CD1c-positive myeloid dendritic cell (primary cell): ENCODE measurements around the gene HOXB4.

Source experiments
- DNase-seq: peaks from one replicate; pipeline ENCODE4 v3.0.0-alpha.2; 2016; ENCODE audit errors: extremely low spot score

The HOXB4 gene

DNA sequence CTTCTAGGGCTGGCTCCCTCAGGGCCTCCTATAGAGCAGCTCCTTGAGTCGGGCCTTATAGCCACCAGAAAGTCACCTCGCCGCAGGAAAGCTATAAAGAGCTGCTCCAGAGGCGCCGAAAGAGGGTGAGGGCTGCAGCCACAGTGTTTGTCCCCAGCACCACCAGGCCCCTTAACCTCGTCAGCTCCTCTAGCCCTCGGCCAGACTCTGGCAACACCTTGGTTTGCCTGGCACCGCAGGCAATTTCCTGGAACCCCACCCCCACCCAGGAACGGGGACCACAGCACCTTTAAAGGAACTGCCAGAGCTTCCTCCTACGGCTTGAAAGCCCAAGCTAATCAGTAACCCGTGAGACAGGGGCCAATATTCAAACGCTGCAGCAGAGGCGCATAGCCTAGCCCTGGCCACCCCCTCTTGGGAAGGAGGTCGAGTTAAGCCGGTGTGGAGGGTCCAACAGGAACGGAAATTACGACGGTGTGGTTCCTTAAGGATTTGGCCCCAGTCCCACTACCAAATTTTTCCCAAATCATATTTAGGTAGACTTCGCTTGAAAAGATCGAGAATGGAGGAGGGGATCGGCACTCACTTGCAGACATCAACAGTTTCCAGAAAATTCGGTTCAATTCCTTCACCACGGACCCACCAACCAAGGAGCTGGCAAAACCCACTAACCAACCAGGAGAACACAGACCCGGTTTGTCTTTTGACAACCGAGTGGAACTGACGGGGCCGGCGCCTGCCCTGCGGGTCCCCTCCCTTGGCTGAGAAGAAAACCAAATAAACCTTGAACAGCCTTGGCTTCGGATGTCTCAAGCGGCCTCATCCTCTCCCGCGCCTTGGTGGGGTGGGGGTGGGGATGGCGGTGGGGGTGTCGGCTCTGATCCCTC lies 23.6 kb upstream of the HOXB4 start:
- DNase-seq = no peak

DNA sequence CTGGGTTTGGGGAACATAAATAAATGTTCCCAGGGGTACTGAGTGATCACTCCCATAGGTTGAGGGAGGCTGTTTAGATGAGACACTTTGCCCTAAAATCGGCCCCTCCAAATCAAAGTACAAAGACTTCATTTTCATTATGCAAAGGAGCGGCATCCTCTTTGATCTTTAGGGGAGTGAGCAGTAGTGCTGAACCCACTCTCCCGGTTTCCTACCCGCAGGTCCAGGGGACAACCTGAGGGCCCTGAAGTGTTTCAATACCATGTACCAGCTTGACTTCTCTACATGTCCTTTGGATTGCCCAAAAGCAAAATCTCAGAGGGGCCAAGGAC lies 23.0 kb upstream of the HOXB4 start:
- DNase-seq = no peak

DNA sequence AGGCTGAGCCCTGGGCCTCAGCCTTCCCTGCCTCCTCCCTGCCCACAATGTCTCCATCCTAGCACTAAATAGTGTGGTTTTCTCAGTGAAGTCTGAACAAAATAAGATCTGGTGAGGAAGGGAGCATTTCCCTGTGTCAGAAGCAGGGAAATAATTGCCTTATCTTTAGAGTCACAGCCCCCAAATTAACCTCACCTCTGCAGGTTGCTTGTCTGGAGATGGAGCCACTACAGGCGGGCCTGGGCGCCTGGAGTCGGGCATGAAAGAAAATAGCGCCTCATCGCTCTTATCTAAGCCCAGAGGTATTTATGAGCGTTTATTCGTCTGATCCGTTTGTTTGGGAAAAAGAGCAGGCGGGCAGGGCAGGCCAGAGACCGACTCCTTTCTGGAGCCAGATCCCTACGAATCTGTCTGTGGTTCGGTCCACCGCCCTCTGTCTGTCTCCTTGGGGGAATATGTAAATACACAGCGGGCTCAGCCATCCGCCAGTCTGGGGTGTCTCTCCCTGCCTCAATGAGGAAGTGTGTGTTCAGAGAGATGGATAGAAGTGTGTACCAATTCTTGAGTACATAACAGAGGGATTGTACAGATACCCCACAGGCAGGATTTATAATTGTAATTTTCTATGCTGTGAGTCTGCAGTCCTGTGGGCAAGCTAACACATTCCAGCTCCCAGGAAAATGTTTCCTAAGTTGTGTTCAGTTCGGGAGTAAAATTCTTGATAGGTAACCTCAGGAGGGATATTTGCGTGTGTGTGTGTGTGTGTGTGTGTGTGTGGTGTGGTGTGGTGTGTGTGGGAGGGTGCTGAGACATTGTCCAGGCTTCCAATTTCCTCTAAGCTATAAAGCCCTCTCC lies 22.3 kb upstream of the HOXB4 start:
- DNase-seq = no peak

DNA sequence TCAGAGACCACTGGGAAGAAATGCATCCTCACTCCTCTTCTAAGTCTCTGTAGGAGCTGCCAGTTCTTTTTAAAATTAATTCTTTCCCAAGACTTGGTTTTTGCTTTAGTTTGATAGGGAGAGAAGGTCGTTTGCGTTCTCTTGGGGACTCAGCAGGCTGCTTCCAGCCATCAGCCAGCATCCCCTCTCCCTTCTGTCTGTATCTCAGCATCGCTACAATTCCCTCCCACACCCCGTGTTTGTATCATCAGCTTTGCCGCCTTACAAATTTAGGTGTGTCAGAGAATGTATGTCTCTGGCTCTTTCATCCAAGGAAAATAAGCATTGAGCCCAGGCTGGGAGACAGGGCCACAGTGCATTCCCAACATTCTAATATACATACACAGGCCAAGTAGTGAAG lies 21.2 kb upstream of the HOXB4 start:
- DNase-seq = no peak

DNA sequence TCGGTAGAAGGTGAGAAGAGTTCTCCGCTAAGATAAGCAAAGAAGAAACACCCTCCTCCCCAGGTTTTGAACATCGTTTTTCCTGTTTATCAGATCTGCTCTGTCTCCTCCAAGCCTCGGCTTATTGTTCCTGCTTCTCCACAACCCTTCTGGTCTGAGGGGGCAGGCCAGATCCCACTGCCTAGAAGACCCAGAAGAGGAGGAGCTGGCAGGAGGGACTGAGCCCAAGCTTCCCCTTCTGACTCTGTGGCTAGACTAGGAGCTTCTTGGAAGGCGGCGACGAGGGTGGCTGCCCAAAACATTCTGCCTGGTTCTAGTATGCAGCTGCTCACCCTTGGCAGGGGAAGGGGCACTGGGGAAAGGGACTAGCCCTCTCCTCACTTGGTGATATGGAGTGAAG lies 20.6 kb upstream of the HOXB4 start:
- DNase-seq = peak; percentile 7

DNA sequence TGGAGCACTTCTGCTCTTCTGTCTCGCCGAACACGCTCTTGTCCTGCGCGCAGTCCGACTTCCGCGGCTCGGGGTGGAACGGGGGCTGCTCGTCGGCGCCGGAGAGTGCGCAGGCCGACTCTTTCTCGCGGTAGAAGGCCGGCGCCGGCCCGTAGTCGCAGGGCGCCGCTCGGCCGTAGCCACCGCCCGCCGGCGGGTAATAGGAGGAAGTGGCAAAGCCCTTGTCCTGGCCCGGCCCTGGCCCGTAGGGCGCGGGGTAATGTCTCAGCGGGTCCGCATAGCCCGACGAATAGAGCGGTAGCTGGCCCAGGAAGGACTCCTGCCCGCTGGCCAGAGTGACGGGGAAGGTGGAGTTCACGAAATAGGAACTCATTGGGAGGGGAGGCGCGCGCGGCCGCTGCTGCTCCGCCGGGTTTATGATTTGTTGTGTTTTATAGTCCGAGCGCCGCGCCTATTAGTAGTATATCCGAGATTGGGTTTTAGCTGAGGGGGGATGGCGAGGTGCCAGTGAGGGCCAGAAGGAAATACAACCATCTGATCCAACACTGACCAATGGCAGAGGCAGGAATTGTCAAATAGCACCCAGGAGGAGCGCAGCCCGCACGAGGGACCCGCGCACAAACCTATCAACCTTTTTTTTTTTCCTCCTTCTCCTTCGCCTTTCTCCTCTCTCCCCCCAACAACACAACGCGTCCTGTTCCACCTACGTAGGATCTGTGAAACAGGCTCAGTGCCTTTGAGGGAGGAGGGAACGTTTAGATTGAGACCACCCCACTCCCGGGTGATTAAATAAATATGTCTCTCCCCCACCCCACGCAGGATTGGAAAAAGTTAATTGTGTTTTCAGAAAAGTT lies 19.9 kb upstream of the HOXB4 start:
- peak; percentile 72 for DNase-seq

DNA sequence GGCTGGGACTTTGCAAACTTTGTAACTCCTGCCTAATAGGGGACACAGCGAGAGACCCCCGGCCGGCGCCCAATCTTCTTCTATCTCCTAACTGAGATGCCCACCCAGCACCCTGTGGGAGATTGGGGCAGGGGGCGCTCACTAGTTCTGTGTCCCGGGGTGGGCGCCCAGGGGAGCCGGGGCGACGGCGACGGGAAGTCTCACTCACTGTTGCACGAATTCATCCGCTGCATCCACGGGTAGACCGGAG lies 19.3 kb upstream of the HOXB4 start:
- no peak for DNase-seq

DNA sequence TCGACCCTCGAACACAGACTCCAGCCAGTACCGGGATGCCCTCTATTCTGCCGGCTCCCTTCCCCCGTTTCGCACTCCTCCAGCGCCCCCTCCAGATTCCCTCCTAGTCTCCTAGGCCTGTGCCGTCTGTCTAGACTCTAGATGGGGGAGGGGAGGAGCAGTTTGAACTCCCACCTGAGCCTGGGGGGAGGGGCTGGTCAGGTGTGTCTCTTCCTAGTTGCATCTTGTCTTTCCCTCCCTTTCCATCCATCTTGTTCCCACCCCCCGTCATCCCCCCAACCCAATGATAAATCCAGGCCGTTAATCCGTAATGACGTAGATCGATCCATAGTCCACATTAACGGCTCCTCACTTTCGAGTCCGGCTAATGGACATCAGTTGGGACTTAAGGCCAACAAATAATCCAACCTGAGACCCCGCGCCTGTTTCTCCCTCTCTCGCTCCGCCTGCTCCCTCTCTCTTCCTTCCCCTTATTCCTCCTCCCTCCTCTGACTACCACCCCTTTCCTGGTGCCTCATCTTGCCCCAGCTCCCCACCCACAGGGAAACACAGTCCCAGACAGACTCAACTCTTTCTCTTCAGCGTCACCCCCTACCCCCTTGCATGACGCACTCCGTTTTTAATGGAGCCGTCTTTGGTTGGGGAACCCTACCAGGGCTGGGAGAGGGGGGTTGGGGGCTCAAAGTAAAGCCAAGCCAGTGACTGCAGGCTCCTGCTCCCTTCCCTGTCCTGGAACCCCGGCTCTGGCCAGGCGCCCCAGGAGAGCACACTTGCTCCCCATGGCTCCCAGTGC lies 18.8 kb upstream of the HOXB4 start:
- DNase-seq = no peak

DNA sequence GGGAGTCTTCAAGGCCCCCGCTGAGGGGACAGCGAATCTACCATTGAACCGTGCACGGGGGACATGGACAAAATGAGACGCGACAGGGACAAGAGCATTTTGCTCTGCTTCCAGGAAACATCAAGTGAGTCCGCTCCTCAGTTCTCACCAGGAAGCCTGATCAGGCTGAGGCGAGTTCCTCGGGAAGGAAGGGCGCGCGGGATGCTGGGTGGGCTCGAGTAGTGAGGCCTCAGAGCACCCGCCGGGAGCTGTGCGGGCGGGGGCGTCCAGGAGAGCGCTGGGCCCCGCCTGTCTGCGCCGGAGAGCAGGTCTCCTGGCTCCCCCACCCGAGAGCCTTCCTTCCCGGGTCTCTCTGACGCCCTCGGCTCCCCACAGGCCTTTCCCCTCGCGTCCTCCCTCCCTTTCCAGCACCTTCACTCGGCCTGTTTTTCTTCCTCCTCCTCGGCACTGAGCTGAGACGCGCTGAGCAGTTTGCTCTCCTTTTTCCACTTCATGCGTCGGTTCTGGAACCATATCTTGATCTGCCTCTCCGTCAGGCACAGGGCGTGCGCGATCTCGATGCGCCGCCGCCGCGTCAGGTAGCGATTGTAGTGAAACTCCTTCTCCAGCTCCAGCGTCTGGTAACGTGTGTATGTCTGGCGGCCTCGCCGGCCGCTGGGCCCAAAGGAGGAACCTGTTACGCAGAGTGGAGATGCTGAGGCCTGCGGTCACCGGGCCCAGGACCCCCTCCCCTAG lies 18.0 kb upstream of the HOXB4 start:
- DNase-seq = peak; percentile 16

DNA sequence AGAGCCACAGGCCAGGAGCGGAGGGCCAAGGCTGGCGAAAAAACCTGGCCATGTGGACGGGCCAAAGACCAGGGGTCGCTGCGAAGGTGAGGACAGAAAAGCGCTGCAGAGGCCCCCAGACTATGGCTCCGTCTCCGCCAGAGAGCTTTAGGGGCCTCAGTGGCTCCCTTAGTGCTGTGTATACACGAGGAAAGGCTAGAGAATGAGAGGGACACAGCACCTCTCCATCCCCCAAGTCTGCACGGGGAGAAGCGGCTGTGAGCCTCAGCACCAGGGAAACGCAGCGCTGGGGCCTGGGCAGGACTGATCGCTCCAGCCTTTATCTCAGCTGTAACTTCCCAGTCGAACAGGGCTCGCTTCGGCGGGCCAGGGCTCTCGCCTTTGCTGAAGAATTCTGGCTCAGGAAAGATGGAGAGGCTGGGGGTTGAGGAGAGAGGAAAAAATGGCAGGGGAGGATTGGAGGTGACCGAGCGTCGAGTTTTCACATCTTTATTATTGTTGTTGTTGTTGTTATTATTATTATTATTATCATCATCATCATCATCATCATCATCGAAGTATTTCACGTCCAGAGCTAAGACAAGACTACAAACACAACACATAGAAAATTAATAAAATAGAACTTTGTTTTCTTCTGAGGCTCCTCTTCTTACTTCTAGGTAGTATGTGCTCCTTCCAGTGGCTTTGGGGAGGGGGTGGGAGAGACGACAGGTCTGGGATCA lies 17.3 kb upstream of the HOXB4 start:
- DNase-seq = no peak

DNA sequence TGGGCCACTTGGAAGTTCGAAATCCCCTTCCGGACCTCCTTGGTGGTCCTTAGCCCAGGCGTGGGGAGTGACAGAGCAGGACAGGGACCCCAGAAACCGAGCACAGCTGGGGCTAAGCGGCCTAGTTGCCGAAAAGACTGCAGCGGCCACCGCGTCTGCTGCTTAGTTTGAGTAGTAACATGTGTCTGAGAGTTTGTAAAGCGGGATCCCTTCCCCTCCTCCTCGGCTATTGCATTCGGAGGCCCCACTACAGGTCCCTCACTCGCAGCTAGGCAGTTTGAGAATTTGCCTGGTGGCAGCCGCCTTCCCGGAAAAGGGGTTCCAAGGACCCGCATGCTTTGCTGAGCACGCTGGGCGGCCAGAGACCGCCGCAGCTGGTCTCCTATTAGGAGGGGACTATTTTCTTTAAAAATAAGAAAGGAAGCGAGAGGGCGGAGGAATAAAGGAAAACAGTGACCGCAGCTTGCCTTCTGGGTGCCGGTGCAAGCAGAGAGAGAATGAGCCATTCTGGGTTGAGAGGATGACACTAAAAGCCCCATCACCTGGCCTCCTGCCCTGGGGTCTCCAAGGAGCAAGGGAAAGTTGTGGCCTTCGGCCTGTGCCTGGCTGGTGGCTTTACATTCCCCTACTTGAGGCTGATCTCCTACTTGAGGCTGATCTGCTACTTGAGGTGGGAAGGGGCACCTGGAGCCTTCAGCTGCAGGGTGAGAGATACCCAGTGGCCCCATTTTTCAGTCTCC lies 16.6 kb upstream of the HOXB4 start:
- no peak for DNase-seq

DNA sequence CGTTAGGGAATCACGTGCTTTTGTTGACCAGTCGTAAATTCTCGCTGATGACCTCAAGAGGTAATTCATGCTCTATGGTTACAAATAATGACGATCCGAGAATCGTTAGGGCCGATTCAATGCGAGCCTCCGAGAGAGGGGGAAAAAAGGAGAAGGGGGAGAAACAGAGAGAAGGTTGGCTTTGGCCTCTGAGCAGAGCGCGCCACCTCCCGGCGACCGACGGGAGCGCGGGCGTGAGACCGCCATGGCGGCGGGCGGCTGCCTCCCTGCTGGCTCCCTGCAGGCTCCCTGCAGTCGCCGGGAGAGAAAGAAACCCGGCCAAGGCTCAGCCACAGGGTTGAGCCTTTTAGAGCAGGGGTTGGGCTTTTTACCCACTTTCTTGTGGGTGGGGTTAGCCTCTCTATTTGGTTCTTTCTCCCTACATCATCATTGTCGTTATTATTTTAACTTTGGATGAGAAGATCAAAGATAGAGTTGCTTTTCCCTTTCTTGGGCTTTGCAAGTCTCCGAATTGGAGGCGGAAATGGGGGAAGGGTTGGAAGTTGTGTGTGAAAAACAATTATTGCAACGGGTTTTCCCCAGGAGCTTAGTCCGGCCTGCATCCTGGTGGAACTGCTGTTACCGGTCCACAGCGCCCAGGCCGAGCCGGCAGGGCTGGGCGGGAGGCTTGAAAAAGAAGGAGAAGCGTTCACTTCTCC lies 15.8 kb upstream of the HOXB4 start:
- DNase-seq = peak; percentile 81

DNA sequence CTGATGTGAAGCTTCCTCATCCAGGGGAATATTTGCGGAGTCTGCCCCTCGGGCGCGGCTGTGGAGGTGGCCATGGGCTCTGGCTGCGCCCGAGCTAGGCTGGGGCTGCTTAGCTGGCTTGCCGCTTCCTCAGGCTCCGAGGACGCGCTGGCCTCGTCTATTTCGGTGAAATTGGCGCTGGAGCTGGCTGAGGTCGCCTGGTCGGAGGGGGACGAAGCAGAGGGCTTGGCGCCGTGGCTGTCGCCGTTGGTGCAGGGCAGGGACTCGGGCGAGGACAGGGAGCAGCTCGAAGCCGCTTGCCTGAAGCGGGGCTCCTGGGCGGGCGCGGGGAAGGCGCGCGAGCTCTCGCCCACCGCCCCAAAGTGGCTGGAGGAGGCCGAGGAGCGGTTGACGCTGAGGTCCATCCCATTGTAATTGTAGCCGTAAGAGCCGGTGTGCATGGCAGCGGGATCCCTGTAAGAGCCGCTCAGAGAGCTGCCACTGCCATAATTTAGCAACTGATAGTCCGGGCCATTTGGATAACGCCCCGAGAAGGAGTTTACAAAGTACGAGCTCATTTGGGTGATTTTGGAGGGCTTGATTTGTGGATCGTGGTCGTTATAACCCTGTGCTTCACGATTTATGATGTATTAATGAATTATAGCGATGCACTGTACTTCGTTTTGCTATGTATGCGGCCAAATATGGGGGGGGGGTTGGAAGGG lies 15.1 kb upstream of the HOXB4 start, which contains the start of gene HOXB5:
TSS of gene HOXB5 (minus strand) at position 654 of the 704 bp plus-strand sequence. CDS start at position 557, 97 bp downstream.
- DNase-seq = peak; percentile 4

DNA sequence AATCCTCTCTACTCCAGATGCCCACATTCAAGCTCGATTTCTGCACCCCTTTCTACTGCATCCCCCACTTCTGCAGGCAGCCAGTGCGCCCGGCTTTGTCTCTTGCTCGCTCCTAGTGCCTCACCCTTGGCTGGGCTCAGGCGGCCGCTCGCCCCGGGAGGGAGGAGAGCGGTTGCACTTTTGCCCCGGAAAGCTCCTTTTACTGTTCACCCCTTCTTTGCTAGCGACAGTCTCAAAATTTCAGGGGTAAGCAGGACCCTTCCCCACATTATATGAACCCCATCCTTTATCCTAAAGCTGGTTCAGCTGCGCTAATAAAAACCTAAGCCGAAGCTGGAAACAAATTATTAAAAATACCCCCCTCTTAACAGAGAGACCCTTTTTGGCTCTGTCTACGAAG lies 14.4 kb upstream of the HOXB4 start:
- DNase-seq = no peak

DNA sequence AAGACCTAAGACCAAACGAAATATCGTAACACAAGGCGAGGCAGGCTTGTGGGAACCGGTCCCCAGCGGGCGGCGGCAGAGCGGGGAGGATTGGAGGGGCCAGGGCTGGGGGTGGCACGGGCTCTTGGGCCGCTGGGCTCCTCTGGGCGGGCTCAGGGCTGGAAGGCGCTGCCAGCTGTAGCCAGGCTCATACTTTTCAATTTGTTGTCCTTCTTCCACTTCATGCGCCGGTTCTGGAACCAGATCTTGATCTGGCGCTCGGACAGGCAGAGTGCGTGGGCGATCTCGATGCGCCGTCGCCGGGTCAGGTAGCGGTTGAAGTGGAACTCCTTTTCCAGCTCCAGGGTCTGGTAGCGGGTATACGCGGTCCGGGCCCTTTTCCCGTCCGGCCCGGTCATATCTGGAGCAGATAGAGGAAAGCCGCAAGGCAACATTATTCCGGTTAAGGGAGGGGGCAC lies 13.9 kb upstream of the HOXB4 start:
- DNase-seq = no peak

DNA sequence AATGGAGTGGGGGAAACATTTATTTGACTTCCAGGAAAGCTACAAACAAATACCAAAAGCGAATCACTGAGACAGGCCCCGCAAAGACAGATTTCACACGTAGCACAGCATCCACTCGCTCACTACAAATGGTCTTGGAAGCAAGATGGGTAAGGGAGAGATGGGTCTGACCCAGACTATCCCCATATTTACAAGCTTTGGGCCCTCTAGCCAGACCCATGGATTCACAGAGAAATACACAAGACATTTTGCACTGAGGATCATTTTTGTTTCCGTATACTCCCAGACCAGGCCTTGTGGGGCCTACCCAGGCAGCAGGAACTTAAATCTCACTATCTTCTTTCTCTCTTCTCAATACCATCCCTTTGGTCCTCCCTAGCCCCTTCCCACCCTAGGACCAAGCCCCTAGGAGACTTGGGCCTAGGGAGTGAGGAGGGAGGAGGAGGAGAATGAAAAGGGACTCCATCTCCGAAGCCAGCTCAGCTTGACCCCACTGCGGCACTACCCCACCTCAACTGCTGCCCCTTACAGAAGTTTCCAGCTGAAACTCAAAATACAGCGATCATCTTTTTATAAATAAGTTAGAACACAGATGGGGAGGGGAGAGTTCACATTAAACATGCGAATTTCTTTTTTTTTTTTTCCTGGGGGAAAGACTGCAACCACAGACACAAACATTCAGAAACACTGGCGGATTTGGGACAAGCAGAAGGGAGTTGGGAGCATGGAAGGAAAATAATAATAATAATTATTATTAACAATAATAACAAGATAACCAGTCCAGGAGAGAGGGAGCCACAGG lies 13.3 kb upstream of the HOXB4 start:
- DNase-seq = no peak

DNA sequence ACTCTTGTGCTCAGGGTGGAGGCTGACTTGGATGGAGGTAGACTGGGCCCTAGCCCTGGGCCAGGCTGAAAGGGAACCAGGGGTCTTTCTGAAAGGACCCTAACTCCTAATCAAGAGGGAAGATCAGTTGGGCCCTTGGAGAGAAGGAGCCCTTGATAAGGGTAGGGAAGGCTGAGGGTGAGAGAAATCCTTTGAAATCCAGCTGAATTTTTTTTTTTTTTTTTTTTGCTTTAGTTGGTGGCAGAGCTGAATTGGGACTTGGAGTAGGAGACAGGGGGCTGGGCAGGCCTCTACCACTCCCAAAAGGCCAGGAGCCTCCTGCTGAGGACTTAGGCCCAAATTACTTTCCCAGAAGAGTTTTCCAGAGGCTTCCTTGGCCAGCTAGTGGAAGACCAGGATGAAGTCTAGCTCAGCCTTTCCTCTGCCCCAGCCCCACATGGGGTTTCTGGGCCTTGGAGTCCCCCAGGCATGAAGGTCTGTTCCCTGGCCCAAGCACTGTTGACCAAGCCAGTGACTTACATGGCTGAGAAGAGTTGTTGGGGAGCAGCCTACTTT lies 12.5 kb upstream of the HOXB4 start:
- no peak for DNase-seq
